Ammon's horn (tissue), 1 donor: ENCODE measurements around the gene LDHD.
"Not testable (repeated sequence)": the region's sequence is repeated elsewhere in the genome, so short reads cannot be mapped to it uniquely, and the experiment has no call there.

Source experiments
- DNase-seq: peaks from one replicate; pipeline ENCODE4 v3.0.0-alpha.2; 2016; ENCODE audit warnings: low spot score

LDHD gene

DNA sequence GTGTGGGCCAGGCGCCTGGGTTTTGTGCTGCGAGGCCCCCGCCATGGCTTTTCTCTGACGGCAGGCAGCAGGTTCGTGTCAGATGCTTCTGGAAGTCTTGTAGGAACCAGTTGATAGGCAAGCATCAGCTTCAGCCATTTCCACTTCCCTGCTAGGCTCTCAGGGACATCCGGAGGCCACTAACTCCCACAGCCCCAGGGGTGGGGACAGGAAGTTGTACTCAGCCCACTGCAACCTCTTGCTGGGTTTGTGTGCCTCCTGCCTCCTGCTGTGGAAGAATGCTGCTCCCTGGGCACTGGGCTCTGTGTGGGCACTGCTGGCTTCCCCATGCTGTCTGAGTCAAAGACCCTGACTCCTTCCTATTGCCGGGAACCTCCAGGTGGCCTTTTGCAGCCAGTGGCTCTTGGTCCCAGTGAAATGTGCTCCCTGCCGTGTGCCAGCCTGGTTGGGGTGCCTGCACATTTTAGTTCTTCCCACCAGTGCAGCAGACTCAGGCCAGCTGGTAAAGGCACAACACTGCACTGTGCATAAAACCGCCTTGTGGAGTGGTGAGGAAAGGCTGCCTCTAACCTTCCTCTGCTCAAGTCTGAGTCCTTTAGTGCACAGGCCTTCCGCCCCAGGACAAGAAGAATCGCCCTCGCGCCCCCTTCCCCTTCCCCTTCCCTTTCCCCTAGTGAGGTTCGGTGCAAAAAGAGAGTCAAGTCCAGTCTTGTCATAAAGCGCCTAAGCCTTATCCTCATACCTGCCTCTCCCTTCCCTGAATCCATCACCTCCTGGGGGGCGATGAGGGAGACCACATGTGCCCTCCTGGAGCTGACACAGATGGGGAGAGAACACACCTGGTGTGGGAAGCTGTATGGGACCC, 16.6 kb downstream of the LDHD start:
- DNase-seq = no peak

DNA sequence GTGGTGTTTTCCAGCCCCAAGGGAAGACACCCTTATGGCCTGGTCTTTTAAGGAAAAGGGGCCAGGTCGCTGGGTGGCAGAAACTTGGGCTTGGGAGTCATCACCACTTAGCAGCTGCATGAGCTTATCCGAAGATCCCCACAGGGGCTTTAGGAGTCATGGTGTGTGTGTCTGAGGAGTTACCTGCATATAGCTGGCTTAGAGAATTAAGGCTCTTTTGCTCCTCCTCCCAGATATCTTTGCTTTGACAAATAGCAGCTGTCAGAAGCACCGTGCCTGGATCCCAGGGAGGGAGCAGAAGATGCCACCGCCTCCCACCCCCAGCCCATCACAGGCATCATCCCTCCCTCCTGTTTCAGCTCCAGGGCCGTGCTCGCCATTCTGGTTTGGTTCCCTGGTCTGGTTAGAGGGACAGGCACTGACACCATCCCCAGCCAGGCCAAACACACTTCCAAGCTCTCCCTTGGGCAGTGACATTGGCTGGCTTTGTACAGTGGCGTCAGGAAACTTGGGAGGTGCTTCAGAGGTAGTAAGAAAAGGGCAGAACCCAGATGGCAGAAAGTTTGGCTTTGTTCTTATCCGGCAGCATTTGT, 17.4 kb downstream of the LDHD start:
- no peak for DNase-seq

DNA sequence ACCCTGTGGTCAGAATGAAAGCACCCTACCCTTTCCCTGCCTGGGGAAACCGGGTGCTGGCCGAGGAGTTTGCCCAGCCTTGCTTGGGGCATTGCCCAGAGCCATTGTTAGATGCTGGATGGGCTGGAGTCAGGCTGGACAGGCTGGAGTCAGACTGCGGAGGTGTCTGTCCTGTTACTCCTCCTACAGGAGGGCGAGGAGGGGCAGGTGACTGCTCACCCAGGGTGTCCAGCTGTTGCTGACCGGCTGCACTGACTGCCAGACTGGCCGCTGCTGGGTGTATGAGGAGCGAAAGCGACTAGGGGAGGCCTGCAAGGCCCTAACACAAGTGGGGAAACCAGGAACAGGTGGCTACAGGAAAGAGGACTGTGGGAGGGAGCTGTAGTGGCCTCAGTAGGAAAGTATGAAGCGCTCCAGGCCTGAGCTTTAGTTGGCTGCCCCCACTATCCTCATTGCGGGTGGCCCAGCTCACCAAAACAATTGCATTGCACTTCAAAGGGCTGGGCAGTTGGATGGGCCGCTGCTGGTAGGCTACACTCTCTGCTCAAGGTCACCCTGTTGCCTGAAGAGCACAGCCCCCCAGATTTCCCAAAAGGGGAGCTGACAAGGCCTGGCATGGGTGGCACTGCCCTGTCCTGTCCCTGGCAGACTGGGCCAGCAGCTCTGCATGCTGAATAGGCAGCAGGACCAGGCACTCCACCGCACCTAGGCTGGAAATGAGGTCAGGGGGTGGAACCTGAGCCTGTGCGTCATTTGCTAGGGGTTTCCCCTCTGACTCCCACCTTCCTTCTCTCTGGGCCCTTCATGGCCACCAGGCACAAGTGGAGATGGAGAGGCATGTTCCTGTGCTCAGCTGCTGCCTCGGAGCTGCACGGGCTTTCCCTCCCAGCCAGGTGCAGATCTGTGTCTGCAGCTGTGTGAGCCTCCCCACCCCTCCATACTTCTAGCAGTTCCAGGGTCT, 18.4 kb downstream of the LDHD start:
- DNase-seq = no peak

DNA sequence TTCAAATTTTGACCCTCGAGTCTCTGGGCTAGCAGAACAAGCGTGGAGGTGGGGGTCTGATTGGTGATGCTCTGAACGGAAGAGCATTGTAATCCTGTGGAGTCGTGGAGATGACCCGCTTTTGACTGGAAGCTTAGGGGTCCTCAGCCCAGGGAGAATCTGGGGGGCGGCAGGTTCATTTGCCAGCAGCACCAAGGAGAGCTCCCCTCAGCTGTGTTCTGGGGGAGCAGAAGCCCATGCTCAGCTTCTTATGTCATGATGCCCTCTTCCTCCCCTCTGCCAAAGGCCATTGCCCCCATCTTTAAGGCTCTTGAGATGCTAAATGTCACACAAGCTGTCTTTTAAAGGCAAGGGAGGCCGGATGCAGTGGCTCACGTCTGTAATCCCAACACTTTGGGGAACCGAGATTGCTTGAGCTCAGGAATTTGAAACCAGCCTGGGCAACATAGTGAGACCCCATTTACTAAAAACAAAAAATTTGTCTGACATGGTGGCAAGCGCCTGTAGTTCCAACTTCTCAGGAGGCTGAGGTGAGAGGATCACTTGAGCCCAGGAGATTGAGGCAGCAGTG, 19.3 kb downstream of the LDHD start:
- DNase-seq = no peak

DNA sequence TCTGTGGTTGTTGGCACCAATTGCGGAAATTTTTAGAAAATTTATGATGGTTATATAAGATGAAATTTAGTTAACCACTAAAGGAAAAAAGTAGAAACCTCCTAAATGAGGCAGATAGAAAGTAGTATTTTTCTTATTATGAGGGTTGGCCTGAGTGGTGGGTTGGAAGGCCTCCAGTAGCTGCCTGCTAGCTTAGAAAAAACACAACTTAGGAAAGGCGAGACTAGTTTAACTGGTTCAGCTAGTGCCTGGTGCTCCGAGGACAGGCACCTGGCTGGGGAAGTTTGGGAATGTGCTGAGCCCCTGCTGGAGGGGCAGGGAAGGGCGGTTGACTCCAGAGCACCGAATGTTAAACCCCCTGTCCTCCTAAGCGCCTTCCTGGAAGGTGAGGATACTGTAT, 19.9 kb downstream of the LDHD start:
- no peak for DNase-seq

DNA sequence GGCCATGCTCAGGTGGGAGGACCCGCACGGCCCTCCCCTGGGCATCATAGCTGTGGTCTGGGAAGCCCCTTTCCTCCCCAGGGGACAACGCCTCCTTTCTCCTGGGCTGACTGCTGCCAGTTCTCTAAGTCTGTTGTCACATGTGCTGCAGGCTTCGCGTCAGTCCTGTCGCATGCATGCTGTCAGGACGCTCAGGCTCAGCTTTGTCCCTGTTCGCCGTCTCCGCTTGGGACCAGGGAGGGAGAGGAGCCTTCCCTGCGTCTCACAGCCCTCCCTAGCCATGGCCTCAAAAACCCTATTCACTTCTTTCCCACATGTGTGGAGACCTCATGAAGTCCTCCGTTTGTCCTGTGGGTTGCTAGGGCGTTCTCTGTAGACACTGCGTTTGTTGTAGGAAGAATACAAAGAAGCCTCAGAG, 21.4 kb downstream of the LDHD start:
- DNase-seq = no peak

DNA sequence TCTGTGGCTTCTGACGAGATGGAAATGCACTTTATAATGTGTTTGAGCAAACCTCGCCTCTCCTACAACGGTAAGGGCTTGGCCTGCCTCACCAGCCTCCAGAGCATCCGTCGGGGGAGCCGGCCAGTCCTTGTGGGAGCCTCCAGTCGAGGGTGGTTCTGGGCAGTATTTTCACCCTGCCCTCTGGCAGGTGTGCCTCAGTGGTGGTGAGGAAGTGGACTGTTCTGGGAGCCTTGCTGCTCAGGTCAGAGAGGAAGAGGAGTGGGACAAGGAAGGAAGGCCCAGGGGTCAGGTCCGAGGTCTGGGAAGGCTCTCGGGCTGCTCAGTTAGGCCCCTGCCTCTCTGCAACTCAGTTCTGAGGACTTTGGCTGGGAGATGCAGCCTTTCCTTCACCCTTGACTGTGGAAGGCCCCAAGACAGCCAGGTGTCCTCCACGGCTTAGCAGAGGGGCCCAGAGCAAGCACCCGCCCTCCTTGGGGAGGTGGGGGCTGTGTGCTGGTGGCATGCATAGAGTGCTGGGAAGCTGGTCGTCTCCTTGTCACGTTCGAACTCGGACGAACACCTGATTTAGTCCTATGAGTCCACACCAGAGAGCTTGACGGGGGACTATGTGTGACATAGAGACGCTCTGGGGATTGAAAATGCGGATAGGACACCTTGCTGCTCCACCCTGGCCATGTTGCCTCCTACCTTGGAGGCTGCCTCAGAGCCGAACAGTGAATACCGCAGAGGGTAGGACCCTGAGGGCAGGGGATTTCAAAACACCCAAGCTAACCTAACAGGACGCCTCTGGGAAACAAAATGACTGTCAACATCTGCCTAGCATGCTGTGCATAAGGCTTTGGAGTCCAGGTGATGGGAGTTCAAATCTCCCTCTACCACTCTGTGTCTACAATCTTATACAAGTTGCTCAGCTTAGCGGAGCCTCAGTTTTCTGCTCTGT, 22.7 kb downstream of the LDHD start:
- no peak for DNase-seq

DNA sequence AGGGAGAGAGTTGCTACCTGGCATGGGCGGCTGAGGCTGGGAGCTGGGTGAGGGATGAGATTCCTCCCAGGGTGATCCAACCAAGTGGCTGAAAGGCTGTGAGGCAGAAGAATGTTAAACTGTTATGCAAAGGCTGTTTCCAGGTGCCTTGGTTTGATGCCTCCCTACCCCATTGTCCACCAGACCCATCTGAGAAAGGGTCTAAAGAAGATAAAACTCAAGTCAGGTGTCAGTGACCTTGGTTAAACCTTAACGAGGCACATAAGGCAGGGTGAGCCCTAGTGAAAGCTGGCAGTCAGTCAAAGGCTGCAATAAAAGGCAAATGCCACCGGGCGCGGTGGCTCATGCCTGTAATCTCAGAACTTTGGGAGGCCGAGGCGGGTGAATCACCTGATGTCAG, 23.8 kb downstream of the LDHD start:
- no peak for DNase-seq

DNA sequence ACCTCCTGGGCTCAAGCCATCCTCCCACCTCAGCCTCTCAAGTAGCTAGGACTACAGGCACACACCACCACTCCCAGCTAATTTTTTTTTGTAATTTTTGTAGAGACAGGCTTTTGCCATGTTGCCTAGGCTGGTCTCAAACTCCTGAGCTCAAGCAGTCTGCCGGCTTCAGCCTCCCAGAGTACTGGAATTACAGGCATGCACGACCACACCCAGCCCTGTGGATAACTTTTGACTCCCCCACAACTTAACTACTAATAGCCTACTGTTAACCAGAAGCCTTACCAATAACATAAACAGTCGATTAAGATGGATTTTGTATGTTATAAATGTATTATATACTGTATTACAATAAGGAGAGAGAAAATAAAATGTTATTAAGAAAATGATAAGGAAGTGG, 25.0 kb downstream of the LDHD start:
- not testable (repeated sequence) for DNase-seq

DNA sequence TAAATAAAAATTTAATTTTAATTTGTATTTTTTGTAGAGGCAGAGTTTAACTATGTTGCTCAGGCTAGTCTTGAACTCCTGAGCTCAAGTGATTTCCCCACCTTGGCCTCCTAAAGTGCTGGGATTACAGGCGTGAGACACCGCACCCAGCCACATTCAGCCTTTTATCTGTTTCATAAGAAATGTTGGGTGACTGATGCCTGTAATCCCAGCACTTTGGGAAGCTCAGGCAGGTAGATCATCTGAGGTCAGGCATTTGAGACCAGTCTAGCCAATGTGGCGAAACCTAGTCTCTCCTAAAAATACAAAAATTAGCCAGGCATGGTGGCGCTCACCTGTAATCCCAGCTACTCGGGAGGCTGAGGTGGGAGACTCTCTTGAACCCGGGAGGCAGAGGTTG, 25.7 kb downstream of the LDHD start:
- not testable (repeated sequence) for DNase-seq

DNA sequence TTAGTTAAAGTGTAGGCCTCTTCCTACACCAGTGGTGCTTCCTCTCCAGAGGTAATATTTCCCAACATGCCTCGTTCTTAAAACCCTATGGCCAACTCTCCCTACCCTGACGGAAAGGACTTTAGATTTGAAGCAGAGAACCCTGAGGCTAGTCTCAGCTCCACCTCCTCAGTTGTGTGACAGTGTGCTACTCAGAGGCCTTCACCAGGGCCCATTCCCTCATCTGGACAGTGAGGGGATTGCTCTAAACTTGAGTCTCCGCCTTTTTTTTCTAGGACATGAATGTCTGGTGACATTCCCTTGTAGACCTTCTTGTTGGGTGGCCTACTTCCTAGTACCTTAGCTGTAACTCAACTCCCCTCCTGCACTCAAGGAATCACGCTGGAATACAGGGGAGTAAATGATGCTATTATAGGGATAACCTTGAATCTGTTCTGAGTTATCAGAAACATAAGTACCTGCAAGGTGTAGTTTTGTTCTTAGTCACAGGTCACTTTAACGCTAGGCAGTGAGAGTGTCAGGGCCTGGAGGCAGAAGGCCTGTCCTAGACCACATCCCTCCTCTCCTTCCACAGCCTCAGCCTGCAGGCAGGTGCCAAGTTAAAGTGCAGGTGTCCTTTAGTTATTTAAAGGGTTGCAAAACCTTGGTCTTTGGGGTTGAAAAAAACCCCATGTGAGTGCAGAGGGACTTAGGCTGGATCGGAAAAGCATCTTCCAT, 26.9 kb downstream of the LDHD start:
- no peak for DNase-seq

DNA sequence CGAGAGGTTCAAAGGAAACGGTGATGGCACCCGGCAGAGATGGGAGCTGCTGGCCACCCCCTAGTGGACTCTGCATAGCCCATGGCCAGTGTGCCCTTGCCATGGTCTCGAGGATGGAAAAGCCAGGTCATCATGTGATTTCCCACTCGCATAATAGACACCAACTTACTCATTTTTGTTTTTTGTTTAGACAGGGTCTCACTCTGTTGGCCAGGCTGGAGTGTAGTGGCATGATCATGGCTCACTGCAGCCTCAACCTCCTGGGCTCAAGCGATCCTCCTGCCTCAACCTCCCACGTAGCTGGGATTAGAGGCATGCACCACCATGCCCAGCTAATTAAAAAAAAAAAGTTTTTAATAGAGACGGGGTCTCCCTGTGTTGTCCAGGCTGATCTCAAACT, 27.6 kb downstream of the LDHD start:
- no peak for DNase-seq

DNA sequence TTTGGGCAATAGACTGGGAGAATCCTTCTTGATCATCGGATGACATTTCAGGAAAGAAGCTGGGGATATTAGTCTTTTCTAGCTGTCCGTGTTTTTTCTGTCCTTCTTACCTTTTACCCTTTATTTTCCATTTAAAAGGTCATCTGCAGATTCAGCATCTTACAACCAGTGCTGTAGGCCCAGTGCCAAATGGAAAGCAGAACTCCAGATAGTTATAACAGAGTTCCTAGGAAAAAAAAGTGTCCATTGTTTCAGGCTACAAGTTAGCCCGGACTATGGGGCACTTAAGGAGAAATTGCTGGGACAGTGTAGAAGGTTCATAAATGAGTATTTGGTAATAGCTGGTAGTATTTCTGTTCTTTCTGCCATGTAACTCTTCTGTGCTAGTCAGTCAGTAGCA, 28.4 kb downstream of the LDHD start:
- DNase-seq = no peak

DNA sequence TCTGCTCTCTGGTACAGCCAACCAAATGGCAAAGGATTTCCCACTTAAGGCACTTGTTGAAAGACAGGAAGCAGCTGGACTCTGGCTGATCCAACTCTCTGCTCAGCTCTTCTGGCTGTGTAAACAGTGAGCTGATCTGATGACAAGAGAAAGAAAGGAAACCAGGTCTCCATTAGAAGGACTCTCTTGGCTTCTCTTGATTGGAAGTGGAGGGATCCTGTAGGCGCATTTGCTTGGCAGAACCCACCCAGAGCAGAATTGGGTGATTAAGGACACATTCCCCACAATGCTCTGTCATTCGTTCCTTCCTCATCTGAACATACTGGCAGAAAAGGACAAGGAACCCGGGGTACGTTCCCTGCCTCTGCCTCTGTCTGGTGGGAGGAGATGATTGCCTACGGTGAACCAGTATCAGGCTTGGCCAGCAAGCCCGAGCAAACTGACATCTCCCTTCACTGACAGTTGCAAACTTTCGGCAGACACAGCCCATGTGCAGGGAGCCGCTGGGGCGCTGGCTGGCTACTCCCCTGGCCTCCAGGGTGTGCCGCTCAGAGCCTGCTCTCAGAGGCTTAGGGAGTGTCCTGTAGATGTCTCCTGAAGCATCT, 29.1 kb downstream of the LDHD start:
- DNase-seq = no peak

DNA sequence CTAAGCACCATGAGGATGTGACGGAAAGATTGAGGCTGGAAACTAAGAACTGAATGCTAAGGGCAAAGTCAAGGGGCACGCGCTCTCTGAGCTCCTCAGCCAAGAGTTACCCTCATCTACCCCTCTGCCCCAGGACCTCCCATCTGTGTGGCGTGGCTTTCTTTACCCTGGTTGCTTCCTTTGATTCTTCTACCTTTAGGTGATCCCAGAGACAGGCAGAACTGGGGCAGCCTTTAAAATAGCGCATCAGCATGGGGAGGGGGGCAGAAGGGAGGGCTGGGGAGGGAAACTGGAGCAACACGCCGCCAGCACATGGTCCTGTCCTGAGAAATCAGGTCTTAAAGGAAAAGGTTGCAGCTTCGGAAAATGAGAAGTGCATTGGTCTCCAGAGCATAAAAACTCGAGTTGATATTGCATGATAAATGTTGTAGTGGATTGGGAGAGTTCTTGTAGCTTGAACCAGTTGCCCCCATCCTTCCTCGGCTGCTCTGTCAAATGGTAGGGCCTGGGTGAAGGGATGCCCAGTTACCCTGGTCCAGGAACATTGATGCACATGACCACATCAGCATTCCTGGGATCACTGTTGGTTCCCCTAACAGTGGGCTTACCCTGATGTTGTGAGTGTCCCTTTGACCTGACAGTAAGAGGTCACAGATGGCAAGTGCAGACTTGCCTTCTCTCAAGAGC, 29.7 kb downstream of the LDHD start:
- no peak for DNase-seq

DNA sequence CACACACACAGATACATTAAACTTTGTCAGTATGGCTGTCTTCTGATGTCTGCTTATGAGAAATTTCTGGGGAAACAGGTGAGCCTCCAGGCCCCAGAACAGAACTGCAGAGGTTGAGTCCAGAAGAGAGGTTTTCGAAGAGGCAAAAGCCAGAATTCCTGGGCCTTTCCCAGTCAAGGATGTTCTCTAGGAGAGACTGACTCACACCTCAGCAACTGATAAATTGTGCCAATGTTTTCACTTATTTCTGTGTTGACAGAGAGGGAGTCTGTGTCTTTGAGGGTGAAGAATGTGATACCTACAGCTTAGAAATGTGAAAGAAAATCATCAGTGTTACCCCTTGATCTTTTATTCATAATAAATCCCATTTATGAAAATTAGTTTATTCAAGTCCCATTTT, 30.3 kb downstream of the LDHD start:
- DNase-seq = no peak

DNA sequence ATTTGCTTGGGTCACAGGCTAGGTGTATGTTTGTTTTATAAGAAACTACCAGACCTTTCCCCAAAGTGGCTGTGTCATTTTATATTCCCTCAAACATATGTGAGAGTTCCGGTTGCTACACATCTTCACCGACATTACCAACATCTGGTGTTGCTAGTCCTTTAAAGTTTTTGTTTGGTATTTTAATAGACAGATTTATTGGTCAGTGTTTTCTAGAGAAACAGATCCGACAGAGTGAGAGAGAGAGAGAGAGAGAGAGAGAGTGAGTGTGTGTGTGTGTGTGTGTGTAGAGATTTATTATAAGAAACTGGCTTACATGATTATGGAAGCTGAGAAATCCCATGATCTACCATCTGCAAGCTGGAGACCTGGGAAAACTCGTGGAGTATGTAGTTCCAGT, 31.0 kb downstream of the LDHD start:
- no peak for DNase-seq

DNA sequence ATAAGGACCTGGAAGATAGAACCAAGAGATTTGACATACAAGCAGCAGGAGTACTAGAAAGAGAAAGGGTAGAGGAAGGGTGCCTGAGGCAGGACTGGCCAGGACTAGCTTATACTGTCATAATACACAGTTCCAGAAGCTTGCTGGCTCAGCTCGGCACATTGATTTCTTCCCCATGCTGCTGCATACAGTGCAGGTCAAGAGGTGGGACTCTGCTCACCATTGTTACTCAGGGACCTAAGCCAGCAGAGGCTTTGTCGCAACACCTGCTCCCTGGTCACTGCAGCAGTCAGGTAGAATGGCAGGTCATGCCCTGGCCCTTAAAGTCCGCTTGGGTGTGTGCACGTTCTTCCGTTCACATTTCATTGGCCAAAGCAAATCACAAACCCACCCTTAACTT, 32.8 kb downstream of the LDHD start:
- no peak for DNase-seq

DNA sequence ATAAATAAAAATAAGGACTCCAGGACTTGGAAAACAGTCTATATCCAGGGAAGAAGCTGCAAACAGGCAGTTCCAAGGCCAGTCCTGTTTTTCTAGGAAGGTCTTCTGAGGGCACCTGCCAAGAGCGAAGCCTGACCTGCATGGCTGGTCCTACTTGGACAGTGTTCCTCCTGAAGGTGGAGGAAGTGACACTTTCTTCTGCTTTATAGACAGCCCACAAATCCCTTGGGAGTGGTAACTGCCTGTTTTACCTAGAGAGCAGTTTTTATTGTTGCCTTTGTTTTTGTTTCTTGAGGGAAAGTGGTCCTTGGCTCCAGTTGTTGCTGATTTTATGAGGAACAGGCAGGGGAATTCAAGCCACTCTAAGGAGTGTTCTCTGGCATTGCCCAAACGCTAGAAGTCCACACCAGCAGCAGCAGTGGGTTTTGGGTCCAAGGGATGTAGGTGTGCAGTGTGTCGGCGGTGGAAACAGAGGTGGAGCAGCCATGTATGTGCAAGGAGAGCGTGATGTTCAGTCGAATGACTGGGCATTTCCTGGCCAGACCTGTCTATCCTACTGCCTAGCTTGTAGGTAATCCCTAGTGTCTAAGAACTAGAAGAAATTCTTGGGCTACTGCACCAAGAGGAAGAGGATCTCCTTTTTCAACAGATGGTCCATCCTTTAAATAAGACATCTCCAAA, 35.3 kb downstream of the LDHD start:
- DNase-seq = no peak
